HepG2 (cell line): Measurements from ENCODE around the gene CACNG7. TPM values are rescaled to one million over a fixed set of nuclear protein-coding genes. Genes with fewer than 3 reads are reported as not detected.

Source experiments
- ARID5B ChIP-seq: IDR thresholded peaks from 2 replicates; pipeline ENCODE4 v1.4.0; 2020; ENCODE audit warnings: mild to moderate bottlenecking, missing genetic modification reagents
- HCFC1 ChIP-seq: fragments of 150-350 bp; IDR thresholded peaks from 2 replicates; pipeline ENCODE4 v1.6.1; 2014; ENCODE audit warnings: low read depth, low read length
- MAX ChIP-seq: IDR thresholded peaks from 2 replicates; pipeline ENCODE4 v1.6.1; 2012; ENCODE audit warnings: inconsistent platforms
- NR2C2 ChIP-seq: sonication (generic); formaldehyde crosslinking; IDR thresholded peaks from 2 replicates; pipeline ENCODE4 v1.4.0; 2020; ENCODE audit warnings: missing genetic modification reagents, mild to moderate bottlenecking, moderate library complexity, borderline replicate concordance
- PAWR ChIP-seq: sonication (generic); formaldehyde crosslinking; IDR thresholded peaks from 2 replicates; pipeline ENCODE4 v1.4.0; 2020; ENCODE audit warnings: missing genetic modification reagents, mild to moderate bottlenecking, borderline replicate concordance
- PAXIP1 ChIP-seq: sonication (generic); formaldehyde crosslinking; conservative IDR thresholded peaks from 2 replicates; pipeline ENCODE4 v1.4.0; 2020; ENCODE audit warnings: mild to moderate bottlenecking, missing genetic modification reagents, moderate library complexity
- SALL2 ChIP-seq: sonication (generic); formaldehyde crosslinking; IDR thresholded peaks from 2 replicates; pipeline ENCODE4 v1.8.1; 2023; ENCODE audit warnings: mild to moderate bottlenecking, missing genetic modification reagents, inconsistent platforms
- SP2 ChIP-seq: sonication (generic); formaldehyde crosslinking; IDR thresholded peaks from 2 replicates; pipeline ENCODE4 v1.5.1; 2020; ENCODE audit warnings: mild to moderate bottlenecking, missing genetic modification reagents
- SP5 ChIP-seq: IDR thresholded peaks from 2 replicates; pipeline ENCODE4 v1.6.1; 2016; ENCODE audit warnings: low read depth, borderline replicate concordance
- SUZ12 ChIP-seq: fragments of 150-350 bp; IDR thresholded peaks from 2 replicates; pipeline ENCODE4 v1.6.1; 2014; ENCODE audit warnings: low read depth, low read length
- TSC22D2 ChIP-seq: sonication (generic); formaldehyde crosslinking; IDR thresholded peaks from 2 replicates; pipeline ENCODE4 v1.5.1; 2020; ENCODE audit warnings: missing genetic modification reagents, mild to moderate bottlenecking, borderline replicate concordance
- ZNF510 ChIP-seq: sonication (generic); formaldehyde crosslinking; IDR thresholded peaks from 2 replicates; pipeline ENCODE4 v1.4.0; 2020; ENCODE audit warnings: low read depth, mild to moderate bottlenecking, missing genetic modification reagents
- ZNF574 ChIP-seq: sonication (generic); formaldehyde crosslinking; IDR thresholded peaks from 2 replicates; pipeline ENCODE4 v1.4.0; 2020; ENCODE audit warnings: missing genetic modification reagents
- ZXDC ChIP-seq: sonication (generic); formaldehyde crosslinking; IDR thresholded peaks from 2 replicates; pipeline ENCODE4 v1.5.0; 2020; ENCODE audit warnings: mild to moderate bottlenecking, missing genetic modification reagents
- polyA plus RNA-seq, 8 experiments: library from polyadenylated mRNA; depleted of rRNA in 3 of 8; stranded (reverse) in 7 of 8; unstranded in 1 of 8; fragments of >200 nt; fragmentation: Illumina TruSeq in 4 of 8; extraction: Trizol in 4 of 8; gene quantifications; 2 replicates each; pipeline versions ENCODE4 v1.2.1 to v1.2.3, GENCODE V29; 2011 to 2016; ENCODE audit warnings: low read depth in 4 of 8, missing spikeins in 1 of 8, mixed read lengths in 1 of 8; ENCODE audit not compliant: insufficient read depth in 1 of 8
- total RNA-seq, 5 experiments: library from RNA; depleted of rRNA; stranded (reverse); fragments of >200 nt; fragmentation: Illumina TruSeq; extraction: Trizol; gene quantifications; 2 replicates each; pipeline ENCODE4 v1.2.3, GENCODE V29; 2016; ENCODE audit warnings: low read depth in 1 of 5

The CACNG7 gene
- total and polyA plus RNA-seq, 2 of the 13 experiments (the other 11 are each of a cell fraction or from before 2014, with no cell fraction given), result not detected

- peak; percentile 100 for TF ChIP-seq ZNF574 (CRISPR knock-in tag)
- TF ChIP-seq SP2, result peak; percentile 63
- TF ChIP-seq MAX, result 0 out of 2 replicates have a peak, but pooled peaks have one; percentile 14
- TF ChIP-seq HCFC1, result peak; percentile 95
- peak; percentile 89 for TF ChIP-seq SP5 (CRISPR knock-in tag)
- no peak for TF ChIP-seq ZNF510 (CRISPR knock-in tag)
- TF ChIP-seq SUZ12, result peak; percentile 92
- 0 out of 2 replicates have a peak, but pooled peaks have one; percentile 12 for TF ChIP-seq ARID5B (CRISPR knock-in tag)
- TF ChIP-seq TSC22D2 (CRISPR knock-in tag), result no peak
- TF ChIP-seq SALL2 (CRISPR knock-in tag), result no peak
- peak; percentile 59; the same call in 1 of the 2 replicates for TF ChIP-seq NR2C2
- no peak for TF ChIP-seq ZXDC
- peak; percentile 47; the same call in 1 of the 2 replicates for TF ChIP-seq PAXIP1
- no peak for TF ChIP-seq PAWR (CRISPR knock-in tag)
Observed at GRCh38 chr19:53879140-53880081, 29.7 kb upstream of the CACNG7 start (continued).
